NCI-H2196 treated with DMSO at 0.1 percent for 48 hours (cell line): Measurements from ENCODE around the gene CRYGN.

ENCODE experiments used
- DNase-seq: peaks from one replicate; lab custom pipeline; 2025; ENCODE audit not compliant: unreplicated experiment; lab: John Stamatoyannopoulos, UW

Gene CRYGN

DNA sequence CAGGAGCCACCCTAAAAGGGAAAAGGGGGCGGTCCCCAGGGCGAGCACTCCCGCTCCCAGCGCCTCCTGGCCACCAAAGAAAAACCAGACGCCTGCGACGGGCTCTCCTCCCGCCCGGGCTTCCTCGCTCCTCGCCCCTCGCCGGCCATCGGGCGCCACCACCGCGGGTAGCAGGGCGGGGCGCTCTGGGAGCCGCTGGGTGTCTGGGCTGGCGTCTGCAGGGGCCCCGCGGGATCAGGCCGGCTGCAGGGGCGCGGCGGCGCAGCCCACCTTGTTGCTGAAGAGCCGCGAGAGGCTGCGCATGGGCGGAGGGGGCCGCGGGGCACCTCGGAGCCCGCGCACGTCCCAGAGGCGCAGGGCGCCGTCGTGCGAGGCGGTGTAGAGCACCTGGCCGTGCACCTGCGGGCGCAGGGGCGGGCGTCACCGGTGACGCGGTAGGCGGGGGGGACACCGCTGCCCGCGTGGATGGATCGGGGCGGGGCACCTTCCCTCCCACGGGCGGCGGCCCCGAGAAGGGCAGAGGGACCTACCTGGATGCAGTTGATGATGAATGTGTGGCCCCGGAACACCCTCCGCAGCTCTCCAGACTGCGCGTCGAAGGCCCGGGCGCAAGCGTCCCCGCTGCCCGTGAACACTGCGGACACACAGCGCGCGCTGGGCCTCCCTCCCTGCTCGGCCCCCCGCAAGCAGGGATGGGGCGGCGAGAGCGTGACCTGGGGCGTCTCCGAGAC, 58.4 kb downstream of the CRYGN start:
- DNase-seq = no peak

DNA sequence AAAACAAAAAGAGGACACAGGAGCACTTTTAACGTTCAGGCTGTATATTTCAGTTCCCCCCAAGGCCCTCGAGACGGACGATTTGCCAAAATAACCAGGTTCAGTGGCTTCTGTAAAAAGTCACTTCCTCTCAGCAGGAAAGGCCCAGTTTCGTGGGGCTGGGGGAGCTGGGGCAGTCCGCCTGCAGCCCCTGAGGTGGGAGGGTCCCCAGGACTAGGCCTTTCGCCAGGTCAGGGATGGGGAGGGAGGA, 58.9 kb downstream of the CRYGN start:
- DNase-seq = no peak

DNA sequence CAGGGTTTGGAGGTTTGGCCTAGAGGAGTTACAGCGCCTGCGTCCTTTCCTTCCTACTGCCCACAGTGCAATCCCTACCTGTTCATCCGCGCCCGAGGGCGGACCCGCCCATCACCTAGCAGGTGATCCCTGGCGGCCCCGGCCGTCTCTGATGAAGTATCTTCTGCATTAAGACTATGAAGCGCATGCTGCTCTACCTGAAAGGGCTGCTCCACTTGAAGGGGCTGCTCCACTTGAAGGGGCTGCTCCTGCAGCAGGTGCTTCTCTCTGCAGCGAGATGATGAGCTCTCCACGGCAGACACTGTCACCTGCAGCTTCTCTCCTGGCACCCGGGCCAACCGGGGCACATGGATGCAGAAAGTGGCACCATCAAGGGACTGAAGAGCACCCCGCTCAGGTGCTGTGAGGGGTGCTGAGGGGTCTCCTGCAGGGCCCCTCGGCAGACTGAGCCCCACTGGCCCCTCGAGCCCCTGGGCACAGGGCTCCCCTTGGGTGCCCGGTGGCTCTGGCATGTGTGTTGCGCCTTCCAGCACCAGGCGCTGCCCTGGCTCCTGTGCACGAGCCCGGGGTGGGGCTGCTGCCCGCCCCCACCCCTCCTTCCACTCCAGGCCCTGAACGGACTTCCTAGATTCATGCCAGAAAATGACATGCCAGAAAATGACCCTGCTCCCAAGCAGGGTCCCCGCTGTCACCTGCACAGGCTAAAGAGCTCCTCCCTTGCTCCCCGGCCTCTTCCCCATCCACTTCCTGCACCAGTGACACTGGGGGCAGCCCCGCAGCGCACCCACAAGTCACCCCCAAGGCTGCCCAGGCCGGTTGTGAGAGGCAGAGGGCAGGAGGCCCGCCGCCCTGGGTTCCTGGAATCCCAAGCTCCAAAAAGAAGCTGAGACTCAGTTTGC, 59.5 kb downstream of the CRYGN start:
- DNase-seq = no peak

DNA sequence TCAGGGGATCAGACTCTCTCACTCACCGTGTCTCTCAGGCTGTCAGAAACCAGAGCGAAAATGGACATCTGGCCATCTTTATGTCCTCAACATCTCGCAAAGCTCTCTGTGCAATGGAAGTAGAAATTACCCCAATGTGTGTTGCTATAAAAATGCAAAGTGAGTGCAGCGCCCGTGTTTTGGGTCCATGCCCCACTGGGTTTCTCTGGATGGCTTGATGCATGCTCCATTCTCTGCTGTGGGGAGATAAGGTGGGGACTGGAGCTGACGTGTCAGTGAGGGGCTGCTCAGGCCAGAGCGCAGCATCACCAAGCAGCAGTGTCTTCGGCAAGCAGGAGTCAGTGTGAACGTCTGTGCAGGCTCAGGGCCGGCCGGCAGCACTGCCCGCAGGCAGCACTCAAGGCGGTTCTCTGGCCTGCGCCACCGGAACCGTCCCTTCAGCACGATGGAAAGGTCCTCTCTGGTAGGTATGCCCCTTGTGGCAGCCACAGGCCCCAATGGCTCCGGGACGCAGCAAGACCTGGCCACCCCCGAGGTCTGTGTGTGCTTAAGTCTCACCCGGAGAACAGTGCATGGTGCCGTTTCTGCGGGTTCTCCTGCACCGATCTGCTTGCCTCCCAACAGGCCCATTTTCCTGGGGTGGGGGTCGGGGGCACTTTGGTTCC, 60.3 kb downstream of the CRYGN start:
- no peak for DNase-seq

DNA sequence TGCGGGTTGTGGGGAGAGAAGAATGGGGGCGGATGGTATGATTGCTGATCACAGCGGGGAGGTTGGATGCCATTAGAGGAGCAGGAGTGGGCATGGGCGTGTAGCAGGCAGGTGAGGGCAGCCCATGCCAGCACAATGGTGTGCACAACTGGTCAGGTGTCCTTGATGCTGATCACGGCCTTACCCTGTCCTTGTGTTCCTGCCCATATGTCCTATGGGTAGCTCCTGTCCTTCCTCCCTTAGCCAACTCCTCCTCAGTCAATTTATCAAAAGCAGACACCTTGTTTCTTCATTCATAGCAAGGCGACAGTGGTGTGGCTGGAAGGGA, 60.8 kb downstream of the CRYGN start:
- DNase-seq = no peak
